Hair follicular keratinocyte (primary cell): ENCODE results near the gene ZNF430. TPM values are rescaled to one million over a fixed set of nuclear protein-coding genes. Genes with fewer than 3 reads are reported as not detected.

Experiments
- total RNA-seq: library from RNA; depleted of rRNA; stranded (reverse); fragments of >200 nt; gene quantifications from 2 replicates; pipeline ENCODE4 v1.2.3, GENCODE V29; 2015

ZNF430 gene
- total RNA-seq, result 3.0 and 5.6 TPM in 2 replicates

DNA sequence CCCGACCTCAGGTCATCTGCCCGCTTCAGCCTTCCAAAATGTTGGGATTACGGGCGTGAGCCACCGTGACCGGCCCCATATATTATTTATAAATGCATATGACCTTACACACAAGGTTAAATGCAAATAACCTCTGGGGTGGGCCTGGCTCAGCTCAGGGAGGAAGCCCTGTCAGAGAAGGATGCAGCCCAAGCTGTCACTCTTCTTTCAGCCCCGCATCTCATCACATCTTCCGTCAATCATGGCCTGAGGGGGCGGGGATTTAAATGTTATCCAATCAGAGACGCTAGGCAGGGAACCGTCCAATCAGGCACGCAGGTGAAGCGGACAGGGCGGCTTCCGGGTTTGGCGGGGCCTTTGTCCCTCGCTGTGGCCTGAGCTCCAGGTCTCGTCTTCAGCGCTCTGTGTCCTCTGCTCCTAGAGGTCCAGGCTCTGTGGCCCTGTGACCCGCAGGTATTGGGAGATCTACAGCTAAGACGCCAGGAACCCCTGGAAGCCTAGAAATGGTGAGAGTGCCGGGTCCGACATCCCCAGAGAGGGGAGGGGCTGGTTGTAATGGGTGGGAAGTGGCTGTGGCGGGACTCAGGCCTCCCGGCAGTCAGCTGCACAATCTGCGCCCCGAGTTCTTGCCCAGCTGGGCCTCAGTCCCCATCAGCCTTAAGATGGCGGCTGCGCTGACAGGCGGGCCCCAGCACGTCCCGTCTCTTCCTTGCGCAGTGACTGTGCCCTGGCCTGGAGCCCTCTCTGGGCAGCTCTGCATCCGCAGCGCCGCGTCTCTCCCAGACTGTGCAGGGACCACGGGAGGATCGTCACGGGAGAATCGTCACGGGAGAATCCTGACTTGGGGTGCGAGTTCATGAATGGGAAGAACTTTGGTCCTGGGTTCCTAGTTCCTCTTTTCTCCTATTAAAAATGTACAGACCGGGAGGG lies at the start of gene ZNF430:
Gene ZNF430 (plus strand): TSS at position 360 of the 930 bp plus-strand sequence. CDS start 144 bp downstream, at position 504.

DNA sequence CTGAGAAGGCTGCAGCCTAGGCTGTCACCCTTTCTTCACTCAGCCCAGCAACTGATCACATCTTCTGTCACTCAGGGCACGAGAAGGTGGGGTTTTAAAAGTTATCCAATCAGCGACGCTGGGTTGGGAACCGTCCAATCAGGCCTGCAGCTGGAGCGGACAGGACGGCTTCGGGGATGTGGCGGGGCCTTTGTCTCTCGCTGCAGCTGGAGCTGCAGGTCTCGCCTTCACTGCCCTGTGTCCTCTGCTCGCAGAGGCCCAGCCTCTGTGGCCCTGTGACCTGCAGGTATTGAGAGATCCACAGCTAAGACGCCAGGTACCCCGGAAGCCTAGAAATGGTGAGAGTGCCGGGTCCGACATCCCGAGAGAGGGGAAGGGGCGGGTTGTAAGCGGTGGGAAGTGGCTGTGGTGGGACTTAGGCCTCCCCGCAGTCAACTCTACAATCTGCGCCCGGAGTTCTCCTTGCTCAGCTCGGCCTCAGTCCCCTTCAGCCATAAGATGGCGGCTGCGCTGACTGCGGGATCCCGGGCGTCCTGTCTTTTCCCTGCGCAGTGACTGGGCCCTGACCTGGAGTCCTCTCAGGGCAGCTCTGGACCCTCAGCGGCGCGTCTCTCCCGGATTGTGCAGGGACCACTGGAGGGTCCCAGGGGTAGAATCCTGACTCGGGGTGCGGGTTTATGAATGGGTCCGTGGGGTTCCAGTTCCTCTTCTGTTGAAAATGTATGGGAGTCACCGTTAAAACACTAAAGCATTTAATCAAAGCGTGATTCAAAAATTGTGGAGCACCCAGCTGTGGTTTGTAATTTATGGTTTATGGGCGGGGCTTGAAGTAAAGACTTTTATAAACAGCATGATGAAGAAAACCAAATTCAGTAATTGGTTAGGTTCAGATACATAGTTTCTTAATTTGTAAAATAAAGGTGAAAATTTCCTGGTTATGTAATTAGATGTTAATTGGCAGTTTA lies 61.8 kb downstream of the ZNF430 start, which contains the start of gene ZNF714:
Gene ZNF714 (plus strand): TSS at position 193 of the 965 bp plus-strand sequence. CDS start 16,066 bp downstream, outside the sequence.

Other genes starting within 250 kb of the ZNF430 start
- 1.2 and 2.2 TPM in 2 replicates for gene ZNF66, start 244.4 kb upstream of the ZNF430 start, total RNA-seq
- gene ZNF85, start 97.4 kb upstream of the ZNF430 start, total RNA-seq, result 1.4 and 5.2 TPM in 2 replicates
- gene ZNF714, start 61.5 kb downstream of the ZNF430 start, total RNA-seq, result 2.4 and 3.9 TPM in 2 replicates
- gene ZNF431, start 121.4 kb downstream of the ZNF430 start, total RNA-seq, result 2.0 and 2.6 TPM in 2 replicates